Astrocyte (in vitro differentiated cells and primary cell): ENCODE data around the gene ARSI.

Source experiments
- EZH2 ChIP-seq: IDR thresholded peaks from 2 replicates; pipeline ENCODE4 v1.6.1; 2012; ENCODE audit warnings: mild to moderate bottlenecking, low read length, inconsistent platforms; ENCODE audit not compliant: insufficient read depth
- TF ChIP-seq, protein P1 (sequence below): IDR thresholded peaks from 2 replicates; pipeline ENCODE4 v1.5.1; 2011; ENCODE audit warnings: low read depth, mild to moderate bottlenecking, inconsistent platforms, low read length, moderate library complexity; ENCODE audit not compliant: insufficient read depth

DNA sequence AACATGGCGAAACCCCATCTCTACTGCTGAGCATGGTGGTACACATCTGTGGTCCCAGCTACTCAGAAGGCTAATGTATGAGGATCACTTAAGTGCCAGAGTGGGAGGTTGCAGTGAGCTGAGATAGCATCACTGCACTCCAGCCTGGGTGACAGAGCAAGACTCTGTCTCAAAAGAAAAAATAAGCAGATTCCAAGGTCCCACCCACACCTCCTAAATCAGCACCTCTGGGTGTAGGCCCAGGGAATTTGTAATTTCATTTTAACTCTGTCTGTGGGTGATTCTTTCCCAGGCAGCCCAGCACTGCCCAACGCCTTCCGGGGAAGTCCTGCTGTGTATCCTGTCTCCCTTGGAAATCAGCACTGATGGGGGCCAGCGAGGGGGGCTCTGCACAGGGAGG lies 25.7 kb downstream of the ARSI start:
- TF ChIP-seq EZH2: no peak
- TF ChIP-seq, protein P1, sequence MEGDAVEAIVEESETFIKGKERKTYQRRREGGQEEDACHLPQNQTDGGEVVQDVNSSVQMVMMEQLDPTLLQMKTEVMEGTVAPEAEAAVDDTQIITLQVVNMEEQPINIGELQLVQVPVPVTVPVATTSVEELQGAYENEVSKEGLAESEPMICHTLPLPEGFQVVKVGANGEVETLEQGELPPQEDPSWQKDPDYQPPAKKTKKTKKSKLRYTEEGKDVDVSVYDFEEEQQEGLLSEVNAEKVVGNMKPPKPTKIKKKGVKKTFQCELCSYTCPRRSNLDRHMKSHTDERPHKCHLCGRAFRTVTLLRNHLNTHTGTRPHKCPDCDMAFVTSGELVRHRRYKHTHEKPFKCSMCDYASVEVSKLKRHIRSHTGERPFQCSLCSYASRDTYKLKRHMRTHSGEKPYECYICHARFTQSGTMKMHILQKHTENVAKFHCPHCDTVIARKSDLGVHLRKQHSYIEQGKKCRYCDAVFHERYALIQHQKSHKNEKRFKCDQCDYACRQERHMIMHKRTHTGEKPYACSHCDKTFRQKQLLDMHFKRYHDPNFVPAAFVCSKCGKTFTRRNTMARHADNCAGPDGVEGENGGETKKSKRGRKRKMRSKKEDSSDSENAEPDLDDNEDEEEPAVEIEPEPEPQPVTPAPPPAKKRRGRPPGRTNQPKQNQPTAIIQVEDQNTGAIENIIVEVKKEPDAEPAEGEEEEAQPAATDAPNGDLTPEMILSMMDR: no peak
